Activated naive CD4-positive, alpha-beta T cell (primary cell): ENCODE results near the gene KCNC4.

Experiments used
- DNase-seq, 4 experiments: peaks; one replicate each; lab custom pipeline; 2025; lab: John Stamatoyannopoulos, UW

KCNC4 gene

GRCh38 chr1:110258734-110259133, 48.6 kb downstream of the KCNC4 start:
- no peak for DNase-seq

GRCh38 chr1:110259770-110260169, 49.7 kb downstream of the KCNC4 start:
- no peak for DNase-seq
